H1 (cell line): ENCODE measurements around the gene GDF2. TPM values are rescaled to one million over a fixed set of nuclear protein-coding genes. Genes with fewer than 3 reads are reported as not detected.

Experiments
- ATF3 ChIP-seq: IDR thresholded peaks from 2 replicates; pipeline ENCODE4 v1.6.1; 2011; ENCODE audit warnings: low read depth, mild to moderate bottlenecking, low read length; ENCODE audit not compliant: insufficient read depth
- BACH1 ChIP-seq: IDR thresholded peaks from 2 replicates; pipeline ENCODE4 v1.6.1; 2012; ENCODE audit warnings: low read length, improper control_type of control experiment
- CREB1 ChIP-seq: IDR thresholded peaks from 2 replicates; pipeline ENCODE4 v1.6.1; 2012; ENCODE audit warnings: inconsistent platforms
- HDAC6 ChIP-seq: IDR thresholded peaks from one replicate; pipeline ENCODE4 v1.7.1; 2012; ENCODE audit warnings: low read depth, mild to moderate bottlenecking, inconsistent platforms, low read length, moderate library complexity
- POLR2AphosphoS5 ChIP-seq: IDR thresholded peaks from 2 replicates; pipeline ENCODE4 v1.6.1; 2011; ENCODE audit warnings: low read depth, low read length
- POU5F1 ChIP-seq: IDR thresholded peaks from 2 replicates; pipeline ENCODE4 v1.6.1; 2011; ENCODE audit warnings: low read depth, mild to moderate bottlenecking, low read length, moderate library complexity
- SAP30 ChIP-seq: fragments of 300-600 bp; sonication (generic); IDR thresholded peaks from 2 replicates; pipeline ENCODE4 v1.7.1; 2012; ENCODE audit warnings: low read length, moderate library complexity, mild to moderate bottlenecking, inconsistent platforms; ENCODE audit not compliant: insufficient read depth, insufficient replicate concordance
- polyA plus RNA-seq, 7 experiments: library from polyadenylated mRNA; depleted of rRNA in 3 of 7; stranded (reverse) in 5 of 7; unstranded in 2 of 7; fragments of >200 nt in 5 of 7; fragments of 200-250 nt in 2 of 7; gene quantifications; 1 replicate in 5 of 7; 2 replicates in 1 of 7; 4 replicates in 1 of 7; pipeline versions ENCODE4 v1.2.1 to v1.2.3, GENCODE V29; 2011 to 2013; ENCODE audit warnings: missing spikeins in 2 of 7, mixed read lengths in 2 of 7
- total RNA-seq: library from RNA; stranded (reverse); fragmentation: NEBNext Ultra II Directional; extraction: Animal tissue kit (Norgen Biotek cat#: 25700); gene quantifications from 2 replicates; pipeline ENCODE4 v1.2.1, GENCODE V29; 2021

The GDF2 gene
- total and polyA plus RNA-seq, 2 of the 8 experiments (the other 6 are each of a cell fraction or from before 2014, with no cell fraction given), result not detected

- TF ChIP-seq HDAC6 (no peak), POU5F1 (no peak), BACH1 (no peak), CREB1 (no peak), ATF3 (no peak), POLR2AphosphoS5 (no peak), SAP30 (no peak)
Measured at GRCh38 chr10:47315421-47315820, 6.8 kb upstream of the GDF2 start (continued).
